ENCODE data around the gene YIF1B.
"Not testable (repeated sequence)": the region's sequence is repeated elsewhere in the genome, so short reads cannot be mapped to it uniquely, and the experiment has no call there.

The YIF1B gene, protein sequence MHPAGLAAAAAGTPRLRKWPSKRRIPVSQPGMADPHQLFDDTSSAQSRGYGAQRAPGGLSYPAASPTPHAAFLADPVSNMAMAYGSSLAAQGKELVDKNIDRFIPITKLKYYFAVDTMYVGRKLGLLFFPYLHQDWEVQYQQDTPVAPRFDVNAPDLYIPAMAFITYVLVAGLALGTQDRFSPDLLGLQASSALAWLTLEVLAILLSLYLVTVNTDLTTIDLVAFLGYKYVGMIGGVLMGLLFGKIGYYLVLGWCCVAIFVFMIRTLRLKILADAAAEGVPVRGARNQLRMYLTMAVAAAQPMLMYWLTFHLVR

DNA sequence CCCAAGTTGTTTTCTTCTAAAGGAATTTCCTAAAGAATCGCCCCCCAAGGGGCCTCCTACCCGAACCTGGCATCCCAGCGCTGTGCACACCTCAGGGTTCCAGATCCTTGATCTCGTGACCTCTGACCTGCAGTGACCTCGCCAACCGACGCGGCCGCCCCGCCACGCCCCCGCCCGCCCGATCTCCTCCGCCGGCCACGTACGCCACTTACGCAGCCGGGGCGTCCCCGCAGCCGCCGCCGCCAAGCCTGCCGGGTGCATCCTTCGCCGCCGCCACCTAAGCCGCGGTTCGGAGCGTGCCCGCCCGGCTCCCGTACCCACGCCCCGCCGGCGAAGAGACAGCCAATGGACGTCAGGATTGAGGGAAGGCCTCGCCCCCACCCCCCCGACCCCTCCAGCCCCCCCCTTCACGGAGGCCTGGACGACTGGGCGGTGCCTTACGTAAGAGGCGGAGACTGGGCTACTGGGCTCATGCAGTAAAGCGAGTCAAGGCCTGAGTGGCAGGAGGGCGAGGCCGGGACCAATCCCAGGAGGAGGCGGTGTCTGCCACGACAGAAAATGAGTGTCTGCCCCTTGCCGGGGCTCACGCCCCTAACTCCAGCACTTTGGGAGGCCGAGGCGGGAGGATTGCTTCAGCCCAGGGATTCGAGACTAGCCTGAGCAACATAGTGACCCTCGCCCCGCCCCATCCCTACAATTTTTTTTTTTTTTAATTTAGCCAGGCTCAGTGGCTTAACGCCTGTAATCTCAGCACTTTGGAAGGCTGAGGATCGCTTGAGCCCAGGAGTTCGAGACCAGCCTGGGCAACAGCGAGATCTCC lies at the start of gene YIF1B:
TSS of gene YIF1B (minus strand) at position 291 of the 820 bp plus-strand sequence. CDS start at position 261, 30 bp downstream.
- peak; percentile 99 for DNase-seq (ENCODE audit: low spot score)

DNA sequence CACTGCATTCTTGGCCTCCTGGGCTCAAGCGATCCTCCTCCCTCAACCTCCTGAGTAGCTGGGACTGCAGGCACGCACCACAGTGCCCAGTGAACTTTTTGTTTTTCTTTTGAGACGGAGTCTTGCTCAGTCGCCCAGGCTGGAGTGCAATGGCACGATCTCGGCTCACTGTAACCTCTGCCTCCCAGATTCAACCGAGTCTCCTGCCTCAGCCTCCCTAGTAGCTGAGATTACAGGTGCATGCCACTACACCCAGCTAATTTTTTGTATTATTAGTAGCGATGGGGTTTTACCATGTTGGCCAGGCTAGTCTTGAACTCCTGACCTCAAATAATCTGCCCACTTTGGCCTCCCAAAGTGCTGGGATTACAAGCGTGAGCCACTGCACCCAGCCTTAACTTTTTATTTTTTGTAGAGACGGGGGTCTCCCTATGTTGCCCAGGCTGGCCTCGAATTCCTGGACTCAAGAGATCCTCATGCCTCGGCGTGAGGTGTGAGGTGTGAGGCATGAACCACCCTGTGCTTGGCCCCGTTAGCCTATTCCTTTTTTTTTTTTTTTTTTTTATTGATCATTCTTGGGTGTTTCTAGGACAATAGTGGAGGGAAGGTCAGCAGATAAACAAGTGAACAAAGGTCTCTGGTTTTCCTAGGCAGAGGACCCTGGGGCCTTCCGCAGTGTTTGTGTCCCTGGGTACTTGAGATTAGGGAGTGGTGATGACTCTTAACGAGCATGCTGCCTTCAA lies 47.4 kb upstream of the YIF1B start:
- DNase-seq (ENCODE audit: low spot score), result not testable (repeated sequence)

DNA sequence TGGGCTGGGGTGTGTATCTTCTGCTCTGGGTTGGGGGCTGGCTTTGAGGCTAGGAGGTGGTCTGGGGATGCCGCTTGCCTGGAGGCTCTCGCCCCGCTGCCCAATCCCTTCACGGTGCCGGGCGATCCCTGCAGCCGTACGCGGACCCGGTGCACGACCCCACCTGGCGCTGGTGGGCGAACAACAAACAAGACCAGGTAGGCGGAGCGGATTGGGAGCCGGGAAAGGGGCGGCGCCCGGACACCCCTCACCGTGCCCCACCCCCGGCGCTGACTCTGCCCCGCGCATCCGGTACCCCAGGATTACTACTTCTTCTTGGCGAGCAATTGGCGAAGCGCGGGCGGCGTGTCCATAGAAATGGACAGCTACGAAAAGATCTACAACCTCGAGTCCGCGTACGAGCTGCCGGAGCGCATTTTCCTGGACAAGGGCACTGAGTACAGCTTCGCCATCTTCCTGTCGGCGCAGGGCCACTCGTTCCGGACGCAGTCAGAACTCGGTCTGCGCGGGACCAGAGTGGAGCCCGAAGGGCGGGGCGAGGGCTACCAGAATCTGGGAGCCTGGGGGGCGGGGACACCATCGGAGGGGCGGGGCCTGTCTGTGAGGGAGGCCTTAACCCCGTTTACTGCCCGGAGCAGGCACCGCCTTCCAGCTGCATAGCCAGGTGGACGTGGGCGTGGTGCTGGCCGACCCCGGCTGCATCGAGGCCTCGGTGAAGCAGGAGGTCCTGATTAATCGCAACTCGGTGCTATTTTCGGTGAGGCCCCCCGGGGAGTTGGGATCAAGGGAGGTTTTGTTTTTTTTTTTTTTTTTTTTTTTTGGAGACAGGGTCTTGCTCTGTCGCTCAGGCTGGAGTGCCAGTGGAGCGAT lies 46.6 kb upstream of the YIF1B start:
- peak; percentile 85 for DNase-seq (ENCODE audit: low spot score)

DNA sequence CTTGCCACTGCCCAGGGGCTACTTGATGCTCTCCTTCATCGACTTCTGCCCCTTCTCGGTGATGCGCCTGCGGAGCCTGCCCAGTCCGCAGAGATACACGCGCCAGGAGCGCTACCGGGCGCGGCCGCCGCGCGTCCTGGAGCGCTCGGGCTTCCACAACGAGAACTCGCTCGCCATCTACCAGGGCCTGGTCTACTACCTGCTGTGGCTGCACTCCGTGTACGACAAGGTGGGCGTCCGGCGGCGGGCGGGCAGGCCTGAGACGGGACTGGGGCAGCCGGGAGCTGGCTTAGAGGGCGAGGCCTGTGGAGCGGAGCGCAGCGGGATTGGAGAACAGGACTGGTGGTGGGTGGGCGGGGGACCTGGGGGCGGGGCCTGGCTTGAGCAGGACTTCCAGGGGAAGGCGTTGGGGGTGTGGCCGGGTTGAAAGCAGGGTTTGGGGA lies 45.9 kb upstream of the YIF1B start:
- DNase-seq (ENCODE audit: low spot score), result peak; percentile 85

DNA sequence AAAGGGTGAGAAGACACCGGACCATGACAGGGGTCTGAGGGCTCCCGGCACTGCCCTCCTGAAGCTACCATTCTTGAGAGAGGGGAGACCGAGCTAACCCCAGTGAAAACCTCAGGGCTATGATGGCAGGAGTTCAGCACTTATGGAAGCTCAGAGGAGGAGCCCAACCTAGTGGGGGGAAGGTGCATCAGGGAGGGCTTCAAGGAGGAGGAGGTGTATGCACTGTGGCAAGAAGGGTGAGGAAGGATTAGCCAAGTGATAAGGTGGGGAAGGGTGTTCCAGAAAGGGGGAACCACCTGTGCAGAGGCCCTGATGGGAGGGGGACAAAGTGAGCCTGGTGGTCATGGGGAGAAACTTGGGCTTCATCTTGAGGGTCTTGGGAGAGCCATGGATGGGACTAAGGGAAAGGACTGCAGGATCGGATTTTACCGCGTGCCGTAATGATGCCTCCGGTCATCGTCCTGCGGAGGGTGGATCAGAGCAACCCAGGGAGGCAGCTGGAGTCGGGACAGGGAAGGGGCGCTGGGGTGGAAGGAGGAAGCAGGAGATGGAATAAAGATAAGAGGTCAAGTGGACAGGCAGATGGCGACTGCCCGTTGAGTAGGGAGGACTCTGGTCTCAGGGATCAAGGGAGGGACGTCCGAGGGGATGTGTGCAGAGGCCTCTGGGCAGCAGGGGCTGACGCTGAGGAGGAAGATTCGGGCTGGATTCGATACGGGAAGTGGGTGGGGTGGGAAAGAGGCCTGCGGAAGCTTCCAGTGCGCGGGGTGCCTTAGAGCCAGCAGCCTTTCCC lies 45.3 kb upstream of the YIF1B start:
- no peak for DNase-seq (ENCODE audit: low spot score)

DNA sequence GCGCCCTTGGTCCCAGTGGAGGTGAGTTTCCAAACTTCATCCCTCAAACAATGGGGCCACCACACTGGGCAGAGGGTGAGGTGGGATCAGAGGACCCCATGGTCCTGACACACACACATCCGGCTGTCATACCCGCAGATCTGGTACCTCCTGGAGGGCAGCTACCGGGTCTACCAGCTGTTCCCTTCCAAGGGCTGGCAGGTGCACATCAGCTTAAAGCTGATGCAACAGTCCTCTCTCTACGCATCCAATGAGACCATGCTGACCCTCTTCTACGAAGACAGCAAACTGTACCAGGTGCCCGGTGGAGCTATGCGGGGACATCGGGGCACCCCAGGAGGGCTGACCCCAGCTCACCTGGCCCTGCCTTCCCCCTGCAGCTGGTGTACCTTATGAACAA lies 44.6 kb upstream of the YIF1B start:
- no peak for DNase-seq (ENCODE audit: low spot score)

DNA sequence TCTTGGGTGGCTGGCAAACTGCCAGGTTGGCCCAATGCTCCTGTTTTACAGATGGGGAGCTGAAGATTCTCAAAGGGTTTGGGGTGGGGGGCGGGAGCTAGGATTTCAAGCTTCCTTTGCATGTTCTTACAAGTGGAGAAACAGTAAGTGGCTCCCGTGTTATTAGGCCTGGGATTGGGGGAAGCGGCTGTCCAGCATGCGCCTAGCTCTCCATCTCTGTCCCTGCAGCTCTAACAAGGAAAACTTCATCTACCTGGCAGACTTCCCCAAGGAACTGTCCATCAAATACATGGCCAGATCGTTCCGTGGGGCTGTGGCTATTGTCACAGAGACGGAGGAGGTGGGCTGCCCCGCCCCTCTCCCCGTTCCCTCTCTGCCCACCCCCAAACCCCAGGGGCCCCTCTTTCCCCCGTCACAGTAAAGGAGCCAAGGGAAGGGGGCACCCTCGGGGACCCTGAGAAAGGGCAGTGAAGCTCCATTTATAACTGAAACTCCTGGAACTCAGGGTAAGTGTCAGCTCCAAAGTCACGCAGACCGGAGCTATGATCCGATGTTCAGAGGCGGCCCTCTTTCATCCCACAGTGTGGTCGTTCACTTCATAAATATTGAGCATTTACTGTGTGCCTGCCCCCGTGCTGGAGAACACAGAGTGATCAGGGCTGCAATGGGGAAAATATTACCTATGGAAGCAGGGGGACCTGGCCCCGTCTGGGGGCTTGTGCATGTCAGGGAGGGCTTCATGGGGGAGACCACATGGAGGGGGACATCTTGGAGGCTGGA lies 43.7 kb upstream of the YIF1B start:
- no peak for DNase-seq (ENCODE audit: low spot score)

DNA sequence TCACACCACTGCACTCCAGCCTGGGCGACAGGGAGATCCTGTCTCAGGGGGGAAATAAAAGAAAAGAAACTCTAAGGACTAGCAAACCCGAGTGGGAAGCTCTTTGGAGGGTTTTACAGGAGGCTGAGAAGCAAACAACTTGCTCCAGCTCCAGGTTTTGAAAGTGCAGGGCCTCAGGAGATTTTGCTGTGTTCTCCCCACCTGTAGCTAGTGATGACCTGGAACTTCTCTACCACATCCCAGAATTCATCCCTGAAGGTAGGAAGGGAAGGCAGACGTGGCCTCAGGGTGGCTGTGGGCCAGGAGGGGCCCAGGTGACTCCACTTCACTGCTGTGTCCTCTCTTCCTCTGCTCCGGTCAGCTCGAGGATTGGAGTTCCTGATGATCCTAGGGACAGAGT lies 42.3 kb upstream of the YIF1B start:
- DNase-seq (ENCODE audit: low spot score), result no peak

DNA sequence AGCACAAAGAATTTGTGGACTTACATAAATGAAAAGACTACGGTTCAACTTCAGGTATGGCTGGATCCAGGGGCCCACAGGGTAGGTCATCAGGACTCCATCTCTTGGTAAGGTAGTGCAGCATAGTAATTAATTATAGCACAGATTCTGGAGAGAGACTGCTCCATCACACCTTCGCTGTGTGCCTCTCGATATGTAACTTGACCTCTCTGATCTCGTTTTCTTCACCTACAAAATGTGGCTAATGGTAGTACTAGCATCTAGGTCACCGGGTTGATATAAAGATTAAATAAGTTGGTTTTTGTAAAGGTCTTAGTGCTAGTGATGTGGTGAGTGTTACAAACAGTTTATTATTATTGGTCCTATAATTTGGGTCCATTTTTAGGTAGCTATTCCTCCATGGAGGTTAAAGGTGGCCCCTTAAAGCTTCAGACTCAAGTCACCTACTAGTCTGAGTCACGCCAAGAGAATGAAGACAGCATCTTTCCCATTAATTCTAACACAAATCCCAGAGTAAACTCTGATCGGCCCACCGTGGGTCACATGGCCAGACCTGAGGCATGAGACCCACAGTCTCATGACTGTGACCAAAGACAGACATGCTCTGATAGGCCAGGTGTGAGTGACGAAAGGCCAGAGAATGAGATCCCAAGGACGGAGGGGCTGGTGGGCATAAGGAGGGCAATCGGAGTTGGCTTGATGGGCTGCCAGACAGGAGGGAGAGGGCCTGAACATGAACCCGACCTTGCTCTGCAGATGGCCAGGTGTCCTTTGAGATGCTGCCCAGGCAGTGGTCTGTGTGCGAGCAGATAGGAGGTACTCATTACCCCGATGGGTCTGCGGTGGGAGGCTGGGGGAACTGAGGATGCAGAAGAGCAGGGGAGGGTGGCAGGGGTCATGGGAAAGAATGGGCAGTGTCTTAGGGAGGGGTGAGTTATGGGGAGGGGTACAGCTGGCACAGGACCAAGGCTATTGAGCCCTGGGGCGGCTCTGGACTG lies 40.3 kb upstream of the YIF1B start:
- no peak for DNase-seq (ENCODE audit: low spot score)

DNA sequence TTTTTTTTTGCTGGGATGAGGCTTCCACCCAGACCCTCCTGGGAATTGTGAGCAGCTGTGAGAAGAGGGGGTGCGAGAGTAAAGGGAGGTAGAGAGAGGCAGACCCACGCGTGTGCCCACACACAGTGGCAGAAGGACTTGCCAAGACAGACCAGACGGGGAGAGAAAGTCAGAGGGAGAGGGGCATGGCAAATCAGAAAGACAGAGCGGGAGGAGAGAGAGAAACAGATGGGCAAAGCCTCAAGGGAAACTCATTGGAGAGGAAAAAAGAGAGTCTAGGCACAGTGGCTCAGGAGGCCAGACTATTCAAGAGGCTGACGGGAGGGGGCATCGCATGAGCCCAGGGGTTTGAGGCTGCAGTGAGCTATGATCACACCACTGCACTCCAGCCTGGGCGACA lies 36.9 kb upstream of the YIF1B start:
- DNase-seq (ENCODE audit: low spot score), result no peak

DNA sequence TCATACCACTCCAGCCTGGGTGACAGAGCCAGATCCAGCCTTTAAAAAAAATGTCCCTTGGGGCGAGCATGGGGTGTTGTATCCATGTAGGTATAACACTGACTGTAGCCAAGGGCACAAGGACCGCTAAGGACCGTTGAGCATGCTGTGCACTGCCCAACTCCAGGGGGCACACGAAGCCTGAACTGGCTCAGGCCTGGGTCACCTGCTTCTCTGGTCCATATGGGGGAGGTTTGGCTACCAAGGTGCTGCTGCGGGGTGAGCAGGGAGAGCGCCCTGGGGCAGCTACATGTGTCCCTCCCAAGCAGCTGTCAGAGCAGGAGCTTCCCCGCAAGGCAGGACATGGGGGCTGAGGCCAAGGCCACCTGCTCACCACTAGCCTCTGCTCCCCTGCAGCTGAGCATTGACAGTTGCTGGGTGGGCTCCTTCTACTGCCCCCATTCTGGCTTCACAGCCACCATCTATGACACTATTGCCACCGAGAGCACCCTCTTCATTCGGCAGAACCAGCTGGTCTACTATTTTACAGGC lies 36.2 kb upstream of the YIF1B start:
- no peak for DNase-seq (ENCODE audit: low spot score)

DNA sequence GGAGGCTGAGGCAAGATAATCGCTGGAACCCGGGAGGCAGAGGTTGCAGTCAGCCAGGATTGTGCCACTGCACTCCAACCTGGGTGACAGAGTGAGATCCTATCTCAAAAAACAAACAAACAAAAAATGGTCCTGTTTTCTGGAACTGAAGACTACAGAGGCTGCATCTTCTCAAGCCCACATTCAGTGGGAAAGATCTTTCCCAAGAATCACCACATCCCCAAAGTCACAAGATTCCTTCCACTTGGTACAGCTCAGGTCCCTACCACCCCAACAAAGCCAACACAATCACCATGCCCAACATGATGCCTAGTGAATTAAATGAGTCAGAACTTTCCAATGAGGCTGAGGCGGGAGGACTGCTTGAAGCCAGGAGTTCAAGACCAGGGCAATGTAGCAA lies 35.1 kb upstream of the YIF1B start:
- DNase-seq (ENCODE audit: low spot score), result no peak

DNA sequence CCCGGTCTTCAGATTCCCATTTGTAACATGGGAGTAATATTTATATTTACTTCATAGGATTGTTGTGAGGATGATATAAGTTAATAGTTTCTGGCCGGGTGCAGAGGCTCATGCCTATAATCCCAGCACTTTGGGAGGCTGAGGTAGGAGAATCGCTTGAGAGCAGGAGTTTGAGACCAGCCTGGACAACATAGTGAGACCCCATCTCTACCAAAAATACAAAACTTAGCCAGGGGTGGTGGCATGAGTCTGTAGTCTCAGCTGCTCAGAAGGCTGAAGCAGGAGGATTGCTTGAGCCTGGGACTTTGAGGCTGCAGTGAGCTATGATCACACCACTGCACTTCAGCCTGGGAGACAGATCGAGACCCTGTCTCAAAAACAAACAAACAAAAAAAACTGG lies 31.1 kb upstream of the YIF1B start:
- DNase-seq (ENCODE audit: low spot score), result no peak

DNA sequence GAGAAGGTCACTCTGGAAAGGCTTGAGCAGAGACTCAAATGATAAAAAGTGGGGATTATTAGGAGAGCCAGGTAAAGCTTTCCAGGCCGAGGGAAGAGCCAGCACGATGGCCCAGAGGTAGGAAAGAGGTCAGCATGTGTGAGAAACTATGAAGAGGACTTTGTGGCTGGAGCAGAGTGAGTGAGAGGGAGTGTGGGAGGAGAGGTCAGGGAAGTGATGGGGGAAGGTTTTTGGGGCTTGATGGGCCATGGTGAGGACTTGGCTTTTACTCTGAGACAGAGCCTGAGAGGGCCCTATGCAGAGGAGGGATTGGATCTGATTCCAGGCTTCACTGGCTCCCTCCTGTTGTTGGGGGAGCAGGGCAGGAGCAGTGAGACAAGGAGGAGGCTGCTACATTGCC lies 25.2 kb upstream of the YIF1B start:
- DNase-seq (ENCODE audit: low spot score), result no peak

DNA sequence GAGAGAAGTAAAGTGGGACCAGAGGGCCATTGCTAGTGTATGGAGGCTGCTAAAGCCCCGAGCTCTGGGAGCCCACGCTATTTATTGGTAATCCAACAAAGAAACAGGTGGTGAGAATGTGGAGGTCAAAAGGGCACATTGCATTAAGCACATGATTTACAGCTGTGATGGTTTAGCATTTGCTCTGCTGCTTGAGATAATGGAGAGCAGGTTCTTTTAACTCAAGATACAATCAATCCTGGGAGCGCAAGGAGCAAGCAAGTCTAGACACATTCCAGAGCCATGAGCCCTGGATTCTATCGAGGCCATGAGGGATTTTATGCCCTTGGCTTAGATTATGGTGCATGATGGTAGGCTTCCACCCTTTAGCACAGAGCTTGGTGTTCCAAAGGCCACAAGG lies 23.3 kb upstream of the YIF1B start:
- not testable (repeated sequence) for DNase-seq (ENCODE audit: low spot score)

DNA sequence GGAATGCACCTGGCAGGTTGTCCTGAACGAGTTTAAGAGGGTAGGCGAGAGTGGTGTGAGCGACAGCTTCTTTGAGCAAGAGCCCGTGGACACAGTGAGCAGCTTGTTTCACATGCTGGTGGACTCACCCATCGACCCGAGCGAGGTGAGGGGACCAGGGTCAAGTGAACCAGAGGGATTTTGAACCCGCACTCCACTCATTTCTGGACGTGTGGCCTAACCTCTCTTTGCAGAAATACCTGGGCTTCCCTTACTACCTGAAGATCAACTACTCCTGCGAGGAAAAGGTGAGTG lies 21.6 kb upstream of the YIF1B start:
- DNase-seq (ENCODE audit: low spot score), result no peak

DNA sequence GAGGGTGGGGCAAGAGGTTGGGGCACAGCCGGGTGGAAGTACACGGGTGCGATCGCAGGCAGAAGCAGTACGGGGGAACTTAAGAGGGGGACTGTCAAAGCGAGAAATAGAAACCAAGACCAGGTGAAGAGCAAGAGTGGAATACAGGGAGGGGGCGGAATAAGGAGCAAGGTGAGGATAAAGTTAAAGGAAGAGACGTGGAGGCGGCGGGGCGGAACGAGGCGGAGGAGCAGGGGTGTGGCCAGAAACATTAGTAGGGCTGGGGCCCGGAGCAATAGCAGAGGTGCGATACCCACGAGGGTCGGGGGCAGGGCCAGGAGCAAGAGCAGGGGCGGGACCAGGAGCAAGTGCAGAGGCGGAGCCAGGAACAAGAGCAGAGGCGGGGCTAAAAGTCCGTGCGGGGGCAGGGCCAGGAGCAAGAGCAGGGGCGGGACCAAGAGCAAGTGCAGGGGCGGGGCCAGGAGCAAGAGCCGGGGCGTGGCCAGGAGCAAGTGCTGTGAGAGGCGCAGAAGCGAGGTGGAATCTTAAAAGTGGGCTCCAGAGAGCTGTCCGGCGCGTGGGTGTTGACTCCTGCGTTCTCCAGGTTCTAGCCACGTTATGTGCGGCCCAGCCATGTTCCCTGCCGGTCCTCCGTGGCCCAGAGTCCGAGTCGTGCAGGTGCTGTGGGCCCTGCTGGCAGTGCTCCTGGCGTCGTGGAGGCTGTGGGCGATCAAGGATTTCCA lies 21.1 kb upstream of the YIF1B start:
- peak; percentile 90 for DNase-seq (ENCODE audit: low spot score)

All from AG08395 (cell line).